Measurements from ENCODE around the gene GNE. TPM values are rescaled to one million over a fixed set of nuclear protein-coding genes. Genes with fewer than 3 reads are reported as not detected.
"Not testable (repeated sequence)": the region's sequence is repeated elsewhere in the genome, so short reads cannot be mapped to it uniquely, and the experiment has no call there.

GNE gene
- total RNA-seq, 1 donor from 2014 or later = 23.9 TPM

GRCh38 chr9:36247356-36247755, 10.9 kb downstream of the GNE start:
- no peak for DNase-seq (ENCODE audit: low read depth)
- no peak for TF ChIP-seq CTCF (conservative IDR thresholded peaks at IDR 0.05; ENCODE audit: low read depth, low read length)

DNA sequence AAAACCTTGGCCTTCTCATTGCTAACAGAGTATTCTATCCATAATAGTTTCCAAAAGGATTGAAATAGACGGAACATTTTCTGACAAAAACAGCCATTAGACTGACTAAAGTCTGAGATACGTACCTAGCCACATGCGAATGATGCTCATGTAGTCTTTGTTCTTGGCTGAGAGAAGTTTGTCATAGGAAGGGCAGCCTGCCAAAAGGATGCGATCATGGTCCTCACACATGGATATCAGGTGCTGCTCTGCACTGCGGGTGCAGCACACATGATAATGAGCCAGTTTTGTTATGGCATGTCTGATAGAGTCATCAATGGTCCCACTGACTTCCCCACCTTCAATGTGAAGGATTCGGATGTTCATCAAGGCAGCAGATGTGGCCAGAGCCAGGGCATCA, 12.3 kb downstream of the GNE start:
- no peak for TF ChIP-seq CTCF (conservative IDR thresholded peaks at IDR 0.05; ENCODE audit: low read depth, low read length)
- no peak overlapping the region for H3K4me3 ChIP-seq (ENCODE audit: low read depth, low read length)
- DNase-seq (ENCODE audit: low read depth) = no peak

More at GRCh38 chr9:36247356-36247755, 10.9 kb downstream of the GNE start:
- H3K4me3 ChIP-seq (ENCODE audit: low read depth, low read length) = no peak overlapping the region

GRCh38 chr9:36239675-36240074, 18.6 kb downstream of the GNE start:
- not testable (repeated sequence) for DNase-seq (ENCODE audit: low read depth); H3K4me3 ChIP-seq (ENCODE audit: low read depth, low read length)

DNA sequence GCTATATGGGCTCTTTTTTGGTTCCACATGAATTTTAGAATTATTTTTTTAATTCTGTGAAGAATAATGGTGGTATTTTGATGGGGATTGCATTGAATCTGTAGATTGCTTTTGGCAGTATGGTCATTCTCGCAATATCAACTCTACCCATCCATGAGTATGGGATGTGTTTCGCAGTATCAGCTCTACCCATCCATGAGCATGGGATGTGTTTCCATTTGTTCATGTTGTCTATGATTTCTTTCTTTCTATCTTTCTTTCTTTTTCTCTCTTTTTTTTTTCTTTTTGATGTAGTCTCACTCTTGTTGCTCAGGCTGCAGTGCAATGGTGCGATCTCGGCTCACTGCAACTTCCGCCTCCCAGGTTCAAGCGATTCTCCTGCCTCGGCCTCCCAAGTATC, 19.0 kb downstream of the GNE start:
- DNase-seq (ENCODE audit: low read depth); H3K4me3 ChIP-seq (ENCODE audit: low read depth, low read length): not testable (repeated sequence)

GRCh38 chr9:36237230-36237629, 21.0 kb downstream of the GNE start:
- no peak overlapping the region for H3K4me3 ChIP-seq (ENCODE audit: low read depth, low read length)
- DNase-seq (ENCODE audit: low read depth) = no peak
- TF ChIP-seq CTCF (conservative IDR thresholded peaks at IDR 0.05; ENCODE audit: low read depth, low read length) = no peak

DNA sequence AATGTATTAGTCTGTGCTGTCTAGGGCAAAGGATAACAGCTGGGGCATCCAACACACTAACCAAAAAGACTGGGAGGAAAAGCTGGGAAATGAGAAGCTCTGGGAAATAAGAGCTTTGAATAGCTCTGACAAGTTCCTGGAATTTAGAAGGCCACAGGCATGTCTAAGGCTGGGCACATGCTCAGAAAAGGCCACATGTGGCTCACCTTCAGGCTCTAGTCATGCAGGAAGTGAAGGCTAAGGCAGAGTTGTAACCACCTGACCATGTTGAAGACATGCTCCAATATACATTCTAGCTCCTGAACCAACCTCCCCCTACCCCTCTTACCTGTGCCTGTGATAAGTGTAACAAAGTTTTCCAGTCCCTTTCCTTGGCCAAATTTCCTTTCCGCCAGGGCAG, 35.8 kb downstream of the GNE start:
- H3K4me3 ChIP-seq (ENCODE audit: low read depth, low read length) = no peak overlapping the region
- TF ChIP-seq CTCF (conservative IDR thresholded peaks at IDR 0.05; ENCODE audit: low read depth, low read length) = no peak
- no peak for DNase-seq (ENCODE audit: low read depth)

GRCh38 chr9:36221667-36222066, 36.6 kb downstream of the GNE start:
- TF ChIP-seq CTCF (conservative IDR thresholded peaks at IDR 0.05; ENCODE audit: low read depth, low read length) = no peak
- DNase-seq (ENCODE audit: low read depth) = no peak
- H3K4me3 ChIP-seq (ENCODE audit: low read depth, low read length) = no peak overlapping the region

DNA sequence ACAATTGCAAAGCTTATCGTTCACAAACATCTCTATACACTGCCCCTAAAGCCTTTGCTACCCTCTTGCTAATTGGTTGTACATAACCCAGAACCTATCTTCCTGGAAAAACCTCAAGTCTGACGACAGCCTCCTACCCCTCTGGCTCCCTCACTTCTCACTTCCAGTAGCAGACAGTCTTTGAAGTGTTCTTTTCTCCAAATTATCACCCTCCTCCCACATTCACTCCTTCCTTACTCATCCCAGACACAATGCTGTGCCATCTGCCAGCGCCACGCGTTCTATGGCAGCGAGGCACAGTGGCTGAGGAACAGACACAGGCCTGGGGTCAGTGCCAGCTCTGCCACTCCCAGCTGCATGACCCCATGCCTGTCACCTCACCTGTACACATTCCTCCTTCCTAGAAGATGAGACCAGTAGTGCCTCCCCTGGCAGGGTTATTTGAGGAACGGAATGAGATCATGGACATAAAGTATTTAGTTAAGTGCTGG, 39.8 kb downstream of the GNE start:
- DNase-seq (ENCODE audit: low read depth) = no peak

More for the DNA sequence above, 39.8 kb downstream of the GNE start:
- no peak overlapping the region for H3K4me3 ChIP-seq (ENCODE audit: low read depth, low read length)
- no peak for TF ChIP-seq CTCF (conservative IDR thresholded peaks at IDR 0.05; ENCODE audit: low read depth, low read length)

Data from epithelial cell of proximal tubule (primary cell).